NCI-H524 (cell line): ENCODE results near the gene TWIST2.

ENCODE experiments used
- DNase-seq, 2 experiments: peaks; one replicate each; lab custom pipeline; 2025; lab: John Stamatoyannopoulos, UW

Gene TWIST2

GRCh38 chr2:238872628-238873380, 24.9 kb downstream of the TWIST2 start:
- DNase-seq = no peak

- no peak for DNase-seq
These were observed 25.5 kb downstream of the TWIST2 start for GRCh38 chr2:238873381-238873801.

- DNase-seq = no peak
These were observed 26.0 kb downstream of the TWIST2 start for GRCh38 chr2:238873841-238874240.

GRCh38 chr2:238874330-238875050, 26.6 kb downstream of the TWIST2 start:
- no peak for DNase-seq

GRCh38 chr2:238875101-238875470, 27.2 kb downstream of the TWIST2 start:
- DNase-seq = no peak

GRCh38 chr2:238875471-238876231, 27.8 kb downstream of the TWIST2 start:
- no peak for DNase-seq

- peak in 1 of 2 experiments; percentile 21 for DNase-seq
These were observed 28.3 kb downstream of the TWIST2 start for GRCh38 chr2:238876232-238876630.

GRCh38 chr2:238878051-238878735, 30.3 kb downstream of the TWIST2 start:
- DNase-seq = no peak

- no peak for DNase-seq
These were observed 31.2 kb downstream of the TWIST2 start for GRCh38 chr2:238879043-238879442.

GRCh38 chr2:238879621-238880377, 31.9 kb downstream of the TWIST2 start:
- DNase-seq = no peak

GRCh38 chr2:238881353-238882081, 33.6 kb downstream of the TWIST2 start:
- DNase-seq = peak in 1 of 2 experiments; percentile 10

GRCh38 chr2:238882082-238882755, 34.3 kb downstream of the TWIST2 start:
- DNase-seq = no peak

- no peak for DNase-seq
These were observed 35.6 kb downstream of the TWIST2 start for GRCh38 chr2:238883421-238883901.

- no peak for DNase-seq
These were observed 36.4 kb downstream of the TWIST2 start for GRCh38 chr2:238884122-238884811.

GRCh38 chr2:238884812-238885408, 37.0 kb downstream of the TWIST2 start:
- DNase-seq = no peak

- DNase-seq = no peak
These were observed 38.7 kb downstream of the TWIST2 start for GRCh38 chr2:238886453-238887094.

- DNase-seq = no peak
These were observed 39.7 kb downstream of the TWIST2 start for GRCh38 chr2:238887616-238888015.

GRCh38 chr2:238888781-238889180, 40.9 kb downstream of the TWIST2 start:
- no peak for DNase-seq
